GM21526 (cell line): Measurements from ENCODE around the gene PRKACB.
"Not testable (repeated sequence)": the region's sequence is repeated elsewhere in the genome, so short reads cannot be mapped to it uniquely, and the experiment has no call there.

ENCODE experiments used
- ATAC-seq: cut with Tn5 transposase; IDR thresholded peaks from one replicate; pipeline ENCODE4 v1.9.1; 2021; ENCODE audit warnings: moderate library complexity; ENCODE audit not compliant: unreplicated experiment, low FRiP score

PRKACB gene

DNA sequence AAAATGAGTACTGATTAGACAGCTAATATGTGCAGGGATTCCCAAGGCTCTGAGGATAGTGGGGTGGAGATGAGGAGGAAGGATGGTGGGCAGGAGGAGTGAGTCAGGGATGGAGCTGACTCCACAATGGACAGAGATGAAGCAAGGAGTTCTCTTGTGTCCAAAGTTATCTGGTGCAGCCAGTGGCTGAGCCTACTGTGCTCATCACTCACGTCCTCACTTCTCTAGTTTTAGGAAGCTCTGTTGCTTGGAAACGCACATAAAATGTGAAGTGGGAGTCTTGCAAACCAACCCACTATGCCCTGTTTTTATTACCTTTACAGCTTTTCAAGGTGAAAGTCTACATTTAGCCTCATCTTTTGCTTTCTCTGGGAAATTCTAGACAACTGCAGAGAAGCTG, 120.9 kb downstream of the PRKACB start:
- no peak for ATAC-seq

DNA sequence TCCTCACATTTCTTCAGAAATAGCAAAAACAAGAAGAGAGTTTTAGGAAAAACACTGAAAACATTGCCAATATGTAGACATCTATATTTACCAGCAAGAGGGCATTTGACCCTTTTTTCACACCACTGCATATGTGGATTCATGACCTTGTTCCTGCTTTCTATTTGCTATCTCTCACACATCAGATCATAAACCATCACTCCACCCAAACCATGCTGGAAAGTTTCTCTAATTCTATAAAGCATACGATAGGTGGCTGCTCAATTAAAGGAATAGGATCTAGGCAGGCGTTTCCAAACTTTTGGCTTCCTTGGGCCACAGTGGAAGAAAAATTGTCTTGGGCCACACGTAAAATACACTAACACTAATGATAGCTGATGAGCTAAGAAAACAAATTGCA, 121.8 kb downstream of the PRKACB start:
- ATAC-seq = no peak

DNA sequence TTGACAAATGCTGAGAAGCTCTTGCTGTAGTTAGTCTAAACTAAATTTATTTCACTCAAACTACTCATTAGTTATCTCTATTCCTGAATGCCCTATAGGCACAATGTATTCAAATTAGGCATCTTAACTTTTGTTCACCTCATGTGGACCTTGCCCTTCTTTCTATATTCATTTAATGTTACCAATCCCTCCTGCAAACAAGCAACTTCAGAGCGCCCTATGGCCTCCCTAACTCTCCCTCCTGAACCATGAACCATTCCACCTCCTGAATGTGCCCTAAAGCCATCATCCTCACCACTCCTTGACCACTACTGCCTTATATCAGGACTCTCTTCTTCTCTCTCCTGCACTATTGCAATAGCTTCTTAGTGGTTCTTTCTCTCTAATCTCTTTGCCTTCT, 122.7 kb downstream of the PRKACB start:
- ATAC-seq = no peak

DNA sequence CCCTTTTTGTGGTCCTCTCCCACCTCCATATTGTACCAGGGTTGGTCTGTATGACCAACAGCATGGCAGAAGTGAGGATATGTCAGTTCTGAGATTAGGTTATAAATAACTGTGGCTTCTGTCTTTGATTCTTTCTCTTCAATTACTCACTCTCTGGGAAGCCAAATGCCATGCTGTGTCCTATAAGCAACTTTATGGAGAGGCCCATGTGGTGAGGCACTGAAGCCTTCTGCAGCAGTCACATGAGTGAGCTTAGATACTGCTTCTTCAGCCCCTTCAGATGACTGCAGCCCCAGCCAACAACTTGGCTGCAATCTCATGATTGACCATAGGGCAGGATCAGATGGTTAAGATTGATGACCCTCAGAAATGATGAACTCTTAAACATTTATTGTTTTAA, 123.4 kb downstream of the PRKACB start:
- ATAC-seq = no peak

DNA sequence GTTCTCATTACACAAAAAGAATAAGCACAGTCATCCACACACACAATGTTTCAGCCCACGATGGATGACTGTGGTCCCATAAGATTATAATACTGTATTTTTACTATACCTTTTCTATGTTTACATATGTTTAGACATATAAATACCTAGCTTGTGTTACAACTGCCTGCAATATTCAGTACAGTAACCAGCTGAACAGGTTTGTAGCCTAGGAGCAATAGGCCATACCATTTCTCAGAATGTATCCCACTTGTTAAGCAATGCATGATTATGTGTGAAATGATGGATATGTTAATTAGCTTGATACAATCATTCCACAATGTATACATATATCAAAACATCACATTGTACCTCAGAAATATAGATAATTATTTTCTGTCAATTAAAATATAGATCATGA, 124.3 kb downstream of the PRKACB start:
- no peak for ATAC-seq

DNA sequence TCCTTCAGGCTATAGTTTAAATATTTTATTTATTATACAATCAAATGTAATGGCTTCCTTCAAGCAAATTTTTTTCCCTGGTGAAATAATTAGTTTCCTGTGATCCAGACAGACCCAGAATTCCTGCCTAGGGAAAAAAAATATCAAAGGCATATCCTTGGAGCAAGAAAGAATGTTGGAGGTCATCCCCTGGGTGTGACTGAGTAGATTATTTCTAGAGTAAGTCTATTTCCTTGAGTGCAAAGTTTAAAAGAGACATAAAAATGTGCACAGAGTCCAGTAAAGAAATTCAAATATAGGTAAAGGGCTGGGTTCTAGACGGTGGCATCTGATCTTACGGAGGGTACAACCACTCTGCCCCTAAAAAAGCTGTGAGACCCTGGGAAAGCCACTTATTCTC, 125.2 kb downstream of the PRKACB start:
- no peak for ATAC-seq

DNA sequence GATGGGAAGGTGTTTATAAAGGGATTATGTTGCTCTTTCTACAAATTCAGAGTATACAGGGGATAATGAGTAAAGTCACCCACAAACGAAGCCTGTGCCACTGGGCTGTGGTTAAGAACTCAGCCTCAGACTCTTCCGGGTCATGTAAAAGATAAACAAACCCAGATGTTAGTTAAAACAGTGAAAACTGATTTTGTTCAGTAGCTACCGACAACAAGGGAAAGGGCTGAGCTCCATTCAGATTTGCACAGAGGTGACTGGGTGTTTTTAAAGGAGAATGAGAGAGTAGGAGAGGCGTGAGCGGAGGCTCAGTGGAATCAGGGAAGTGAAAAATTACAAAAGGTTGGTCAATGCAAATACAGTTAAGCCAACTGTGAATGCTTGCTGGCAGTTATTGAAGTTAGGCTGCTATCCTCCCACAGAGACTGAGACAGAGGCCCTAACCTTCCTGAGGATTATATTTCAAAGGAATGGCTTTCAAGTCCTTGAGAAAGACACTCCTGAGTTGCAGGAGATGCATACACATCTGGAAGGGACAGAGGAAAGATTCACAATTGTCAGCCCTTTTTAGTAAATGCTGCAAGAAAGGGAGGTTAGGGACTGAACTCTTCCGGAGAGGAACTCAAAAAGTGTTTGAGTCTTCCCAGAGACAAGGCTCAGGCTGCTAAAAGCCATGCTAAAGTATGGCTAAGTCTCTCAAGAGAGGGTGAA, 127.5 kb downstream of the PRKACB start:
- peak; percentile 97 for ATAC-seq

DNA sequence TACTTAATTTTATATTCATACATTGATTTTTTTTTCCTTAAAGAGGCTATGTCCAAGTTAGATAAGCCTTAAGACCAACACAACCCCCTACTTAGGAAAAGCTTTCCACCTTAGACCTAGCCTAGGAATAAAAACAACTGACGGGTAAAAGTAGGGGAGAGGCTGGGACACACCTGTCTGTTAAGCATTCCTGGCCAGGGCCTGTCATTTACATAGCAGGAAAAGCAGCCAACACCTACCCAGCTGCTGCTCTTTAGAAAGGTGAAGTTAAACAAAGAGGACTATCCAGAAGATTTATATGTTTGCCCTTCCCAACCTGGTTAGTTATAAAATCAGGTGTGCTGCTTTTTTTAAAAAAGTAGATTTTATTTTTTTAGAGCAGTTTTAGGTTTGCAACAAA, 128.3 kb downstream of the PRKACB start:
- ATAC-seq = no peak

DNA sequence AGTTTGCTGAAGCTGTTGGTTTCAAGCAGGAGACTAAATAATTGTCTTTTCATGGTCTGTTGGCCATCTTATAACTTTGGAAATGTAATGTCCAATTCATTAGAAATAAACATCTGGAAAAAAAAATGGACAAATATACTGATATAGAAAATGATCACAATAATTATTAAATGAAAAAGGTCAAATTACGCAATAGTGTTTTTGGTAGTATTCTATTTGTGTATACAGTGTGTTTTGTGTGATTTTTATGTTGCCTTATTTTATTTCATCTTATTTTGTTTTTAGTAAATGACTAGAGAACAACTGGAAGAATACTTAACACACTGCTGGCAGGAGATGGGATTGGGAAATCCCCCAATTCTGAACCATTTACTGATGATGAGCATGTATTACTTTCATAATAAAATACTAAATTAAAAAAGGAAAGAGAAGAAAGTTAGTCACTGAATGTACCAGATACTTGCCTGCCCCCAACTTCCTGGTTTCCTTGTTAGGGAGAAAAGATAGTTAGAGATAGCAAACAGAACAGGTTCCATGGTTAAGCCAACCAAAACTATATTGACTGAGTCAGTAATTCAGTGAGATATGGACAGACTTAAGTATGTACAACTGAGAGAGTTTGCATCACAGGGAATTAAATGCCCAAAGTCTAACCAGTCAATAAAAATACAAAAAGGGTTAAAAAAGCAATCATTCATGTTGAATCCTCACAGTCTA, 133.4 kb downstream of the PRKACB start:
- no peak for ATAC-seq

DNA sequence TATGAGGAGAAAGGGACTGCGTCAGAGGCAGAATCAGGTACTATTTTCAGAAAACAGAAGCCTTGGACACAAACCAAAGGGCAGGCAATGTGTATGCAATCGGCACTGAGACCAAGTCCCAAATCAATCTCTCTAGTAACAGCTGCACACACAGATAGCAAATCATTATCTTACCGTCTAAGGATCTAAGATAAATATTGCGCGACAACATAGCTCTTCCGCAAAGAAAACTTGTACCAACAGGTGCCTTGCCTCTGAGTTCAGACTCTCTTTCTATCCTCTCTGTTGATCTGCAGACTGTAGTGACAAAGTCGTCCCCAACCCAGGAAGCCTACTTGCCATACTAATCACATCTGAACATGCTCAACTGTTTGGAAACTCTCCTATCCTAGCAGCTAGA, 134.8 kb downstream of the PRKACB start:
- no peak for ATAC-seq

DNA sequence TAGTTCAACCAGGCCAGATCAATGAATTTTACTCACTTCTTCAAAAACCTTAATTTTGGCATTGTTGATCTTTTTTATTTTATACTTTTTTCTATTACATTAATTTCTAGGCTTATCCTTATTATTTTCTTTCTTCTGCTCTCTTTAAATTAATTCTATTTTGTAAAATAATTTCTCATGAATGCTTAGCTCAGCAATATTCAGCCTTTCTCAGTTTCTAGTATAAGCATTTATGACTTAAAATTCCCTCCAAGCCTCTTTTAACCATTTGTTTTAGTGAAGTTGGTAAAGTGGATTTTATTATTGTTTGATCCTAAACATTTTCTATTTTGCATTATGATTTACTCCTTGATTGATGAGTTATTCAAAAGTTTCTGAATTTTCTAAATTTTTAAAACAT, 136.8 kb downstream of the PRKACB start:
- ATAC-seq = no peak

DNA sequence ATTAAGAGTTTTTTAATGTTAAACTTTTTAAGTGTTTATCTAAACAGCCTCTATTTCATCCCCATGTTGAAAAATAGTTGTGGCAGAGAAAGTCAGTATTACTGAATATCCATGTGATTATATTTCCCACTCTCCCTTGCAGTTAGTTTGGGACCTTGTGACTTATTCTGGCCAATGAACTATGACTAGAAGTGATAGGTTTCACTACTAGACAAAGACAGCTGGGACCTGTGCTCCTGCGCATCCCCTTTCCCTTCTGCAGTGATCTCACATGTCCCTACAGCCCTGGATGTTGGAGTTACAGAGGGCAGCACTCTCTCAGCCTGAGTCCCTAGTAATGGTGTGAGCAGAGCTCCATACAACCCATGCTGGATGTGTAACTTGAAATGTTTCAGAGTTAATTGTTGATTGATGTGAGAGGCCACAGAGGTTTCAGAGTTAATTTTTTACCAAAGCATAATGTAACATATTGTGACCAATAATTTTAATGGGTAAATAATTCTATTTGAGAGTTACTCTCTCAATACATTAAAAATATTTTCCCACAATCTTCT, 138.8 kb downstream of the PRKACB start:
- ATAC-seq = no peak

DNA sequence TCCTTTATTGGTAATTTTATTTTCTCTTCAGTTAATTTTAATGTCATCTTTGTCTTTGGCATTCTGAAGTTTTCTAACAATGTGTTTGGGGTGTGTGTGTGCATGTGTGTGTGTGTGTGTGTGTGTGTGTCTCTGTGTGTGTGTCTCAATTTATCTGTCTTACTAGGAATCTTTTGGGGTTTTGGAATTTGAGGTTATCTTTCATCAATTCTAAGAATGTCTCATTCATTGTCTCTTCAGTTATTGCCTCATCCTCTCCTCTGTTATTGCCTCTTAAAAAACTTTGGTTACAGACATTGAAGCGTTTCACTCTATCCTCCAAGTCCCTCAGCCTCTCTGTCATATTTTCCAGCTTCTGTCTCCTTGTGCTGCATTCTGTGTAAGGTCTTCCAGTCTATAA, 139.3 kb downstream of the PRKACB start:
- ATAC-seq = no peak

DNA sequence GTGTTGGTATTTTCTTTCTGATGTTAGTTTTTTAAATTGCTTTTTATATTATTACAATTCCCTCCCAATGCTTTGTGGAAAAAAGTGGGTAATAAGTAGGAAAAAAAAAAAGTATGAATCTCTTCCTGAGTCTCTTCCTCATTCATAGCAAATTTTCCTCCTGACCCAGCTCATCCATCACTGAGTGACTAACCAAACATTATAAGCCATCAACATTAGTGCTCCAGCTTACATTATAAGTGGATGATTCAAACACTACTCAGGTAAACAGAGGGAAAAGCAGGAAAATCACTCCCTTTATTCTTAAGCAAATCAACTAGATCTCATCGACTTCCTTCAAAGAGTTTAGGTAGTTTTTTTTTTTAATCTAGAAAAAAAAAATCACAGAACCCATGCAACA, 142.0 kb downstream of the PRKACB start:
- no peak for ATAC-seq

DNA sequence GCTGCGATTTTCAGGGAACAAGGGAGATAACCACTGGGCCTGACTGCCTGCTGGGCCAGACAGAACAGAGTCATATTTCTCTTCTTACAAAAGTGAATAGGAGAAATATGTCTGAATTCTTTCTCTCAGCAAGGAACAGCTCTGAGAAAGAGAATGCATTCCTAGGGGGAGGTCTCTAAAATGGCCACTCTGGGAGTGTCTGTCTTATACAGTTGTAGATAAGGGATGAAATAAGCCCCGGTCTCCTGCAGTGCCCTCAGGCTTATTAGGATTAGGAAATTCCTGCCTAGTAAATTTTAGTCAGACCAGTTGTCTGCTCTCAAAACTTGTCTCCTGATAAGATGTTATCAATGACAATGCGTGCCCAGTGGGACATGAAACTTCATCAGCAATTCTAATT, 143.3 kb downstream of the PRKACB start:
- ATAC-seq = not testable (repeated sequence)
